Fibroblast of mammary gland (primary cell): ENCODE data around the gene AKR1B1.

ENCODE experiments used
- DNase-seq: peaks from one replicate; pipeline ENCODE4 v3.0.0-alpha.2; 2010; ENCODE audit warnings: low read depth
- H3K4me3 ChIP-seq: 2 replicates; pipeline ENCODE4 v1.5.1; 2011; ENCODE audit warnings: low read depth, mild to moderate bottlenecking, low read length, moderate library complexity; ENCODE audit not compliant: control insufficient read depth
- TF ChIP-seq, protein P1 (sequence below): conservative IDR thresholded peaks from 2 replicates; pipeline ENCODE4 v1.5.1; 2011; ENCODE audit warnings: low read depth, low read length, inconsistent platforms; ENCODE audit not compliant: control insufficient read depth, insufficient read depth

The AKR1B1 gene

DNA sequence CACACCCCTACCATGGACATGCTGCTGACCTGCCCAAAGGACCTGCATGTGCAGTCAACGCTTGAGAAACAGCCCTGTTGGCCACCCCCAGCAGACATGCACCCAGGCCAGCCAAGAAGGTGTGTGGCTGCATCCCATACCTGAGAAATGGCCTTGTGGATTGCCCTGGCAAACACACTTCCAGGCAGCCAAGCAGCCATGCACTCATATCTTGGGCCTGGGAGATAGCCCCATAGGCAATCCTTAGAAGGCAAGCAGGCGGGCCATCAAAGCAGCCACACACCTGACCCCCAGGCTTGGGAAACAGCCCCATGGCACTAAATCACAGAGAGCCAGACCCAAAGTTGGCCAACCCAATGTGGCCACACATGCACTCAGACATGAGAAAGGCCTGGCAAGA is 4.9 kb upstream of the AKR1B1 start:
- H3K4me3 ChIP-seq, result no peak overlapping the region
- TF ChIP-seq, protein P1, sequence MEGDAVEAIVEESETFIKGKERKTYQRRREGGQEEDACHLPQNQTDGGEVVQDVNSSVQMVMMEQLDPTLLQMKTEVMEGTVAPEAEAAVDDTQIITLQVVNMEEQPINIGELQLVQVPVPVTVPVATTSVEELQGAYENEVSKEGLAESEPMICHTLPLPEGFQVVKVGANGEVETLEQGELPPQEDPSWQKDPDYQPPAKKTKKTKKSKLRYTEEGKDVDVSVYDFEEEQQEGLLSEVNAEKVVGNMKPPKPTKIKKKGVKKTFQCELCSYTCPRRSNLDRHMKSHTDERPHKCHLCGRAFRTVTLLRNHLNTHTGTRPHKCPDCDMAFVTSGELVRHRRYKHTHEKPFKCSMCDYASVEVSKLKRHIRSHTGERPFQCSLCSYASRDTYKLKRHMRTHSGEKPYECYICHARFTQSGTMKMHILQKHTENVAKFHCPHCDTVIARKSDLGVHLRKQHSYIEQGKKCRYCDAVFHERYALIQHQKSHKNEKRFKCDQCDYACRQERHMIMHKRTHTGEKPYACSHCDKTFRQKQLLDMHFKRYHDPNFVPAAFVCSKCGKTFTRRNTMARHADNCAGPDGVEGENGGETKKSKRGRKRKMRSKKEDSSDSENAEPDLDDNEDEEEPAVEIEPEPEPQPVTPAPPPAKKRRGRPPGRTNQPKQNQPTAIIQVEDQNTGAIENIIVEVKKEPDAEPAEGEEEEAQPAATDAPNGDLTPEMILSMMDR, result no peak
- DNase-seq, result no peak

GRCh38 chr7:134462337-134462925 is 3.5 kb upstream of the AKR1B1 start:
- H3K4me3 ChIP-seq, result no peak overlapping the region
- DNase-seq, result peak; percentile 81
- TF ChIP-seq, protein P1, result no peak

- no peak overlapping the region for H3K4me3 ChIP-seq
- TF ChIP-seq, protein P1, result no peak
- DNase-seq, result no peak
These were observed 3.0 kb upstream of the AKR1B1 start for GRCh38 chr7:134461916-134462315.

GRCh38 chr7:134459981-134460380 is 1.1 kb upstream of the AKR1B1 start:
- TF ChIP-seq, protein P1, result no peak
- DNase-seq, result peak; percentile 83

DNA sequence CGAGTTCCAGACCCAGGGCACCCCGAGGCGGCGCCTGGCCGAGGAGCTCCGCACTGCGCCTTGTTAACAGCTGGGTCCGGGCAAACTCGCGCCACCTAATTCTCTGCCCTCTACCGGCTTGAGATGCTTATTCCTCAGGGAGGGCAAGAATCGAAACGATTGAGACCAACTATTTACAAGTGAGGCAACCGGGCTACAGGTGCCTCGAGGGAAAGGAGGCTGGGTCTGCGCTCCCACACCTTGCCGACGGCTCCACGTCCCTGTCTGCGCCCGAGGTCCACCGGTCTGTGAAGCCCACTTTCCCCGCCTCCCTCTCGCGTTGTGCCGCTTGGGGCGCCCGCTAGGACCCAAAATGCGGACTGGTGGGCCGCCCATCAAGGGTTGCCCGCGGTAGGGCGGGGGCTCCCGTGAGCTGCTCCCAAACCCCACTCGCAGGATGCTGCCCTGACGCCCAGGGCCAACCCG is 527 bp downstream of the AKR1B1 start:
- TF ChIP-seq, protein P1, result peak; percentile 12
- peak overlapping the region; percentile 81 for H3K4me3 ChIP-seq
- no peak for DNase-seq

More at GRCh38 chr7:134459981-134460380, 1.1 kb upstream of the AKR1B1 start:
- no peak overlapping the region for H3K4me3 ChIP-seq

- peak overlapping the region; percentile 81 for H3K4me3 ChIP-seq
- TF ChIP-seq, protein P1, result no peak
- DNase-seq, result no peak
These were observed 1.7 kb downstream of the AKR1B1 start for GRCh38 chr7:134457210-134457609.
